Naive thymus-derived CD4-positive, alpha-beta T cell (primary cell): ENCODE data around the gene ZNF532. TPM values are rescaled to one million over a fixed set of nuclear protein-coding genes. Genes with fewer than 3 reads are reported as not detected.
"Not testable (repeated sequence)": the region's sequence is repeated elsewhere in the genome, so short reads cannot be mapped to it uniquely, and the experiment has no call there.

ENCODE experiments used
- ATAC-seq: fragments of 150-1000 bp; cut with Tn5 transposase; 2 replicates; pipeline ENCODE4 v1.10.0; 2021; ENCODE audit warnings: mild to moderate bottlenecking, moderate library complexity
- CTCF ChIA-PET: fragments of 350-600 bp; sonication (Branson Sonifier 250); formaldehyde crosslinking; loops from one replicate; lab custom pipeline; 2021; ENCODE audit warnings: antibody characterized with exemption; lab: Charles Lee
- POLR2A ChIA-PET: fragments of 350-600 bp; sonication (Branson Sonifier 250); formaldehyde crosslinking; loops from one replicate; lab custom pipeline; 2021; ENCODE audit warnings: antibody characterized with exemption, inconsistent platforms; lab: Charles Lee
- DNase-seq, 9 donors: peaks; one replicate each; pipeline versions ENCODE4 v3.0.0 to v3.0.0-alpha.2; 2020 to 2022; ENCODE audit warnings: mixed read lengths in 1 of 9
- H3K27ac ChIP-seq: one replicate; pipeline ENCODE4 v1.7.0; 2013; ENCODE audit warnings: mild to moderate bottlenecking, low read depth, low read length, moderate library complexity
- H3K27me3 ChIP-seq, 2 donors: one replicate each; pipeline ENCODE4 v1.7.0; 2013; ENCODE audit warnings: low read length in 2 of 2, mild to moderate bottlenecking in 2 of 2, moderate library complexity in 2 of 2; ENCODE audit not compliant: control insufficient read depth in 2 of 2, insufficient read depth in 2 of 2
- H3K36me3 ChIP-seq, 3 experiments: 1 replicate in 2 of 3; 2 replicates in 1 of 3; pipeline ENCODE4 v1.7.0; 2013; ENCODE audit warnings: low read length in 3 of 3, mild to moderate bottlenecking in 3 of 3, moderate library complexity in 1 of 3; ENCODE audit not compliant: insufficient read depth in 3 of 3, control insufficient read depth in 2 of 3
- H3K4me1 ChIP-seq, 2 donors: one replicate each; pipeline ENCODE4 v1.7.0; 2013; ENCODE audit warnings: low read length in 2 of 2, mild to moderate bottlenecking in 2 of 2, moderate library complexity in 1 of 2; ENCODE audit not compliant: control insufficient read depth in 2 of 2, insufficient read depth in 2 of 2
- H3K4me3 ChIP-seq: 2 replicates; pipeline ENCODE4 v1.7.0; 2013; ENCODE audit warnings: mild to moderate bottlenecking, low read length
- H3K9me3 ChIP-seq, 3 experiments: 1 replicate in 2 of 3; 2 replicates in 1 of 3; pipeline ENCODE4 v1.7.0; 2013; ENCODE audit warnings: low read length in 3 of 3; ENCODE audit not compliant: control insufficient read depth in 2 of 3
- H3K27ac Mint-ChIP-seq, 9 donors: one replicate each; pipeline ENCODE4 v1.8.0; 2020 to 2022; ENCODE audit warnings: mixed read lengths in 9 of 9, mild to moderate bottlenecking in 8 of 9, moderate library complexity in 5 of 9, inconsistent platforms in 2 of 9
- H3K27me3 Mint-ChIP-seq, 5 donors: one replicate each; pipeline ENCODE4 v1.8.0; 2021 to 2022; ENCODE audit warnings: mixed read lengths in 5 of 5, mild to moderate bottlenecking in 1 of 5
- H3K36me3 Mint-ChIP-seq, 5 donors: one replicate each; pipeline ENCODE4 v1.8.0; 2020 to 2022; ENCODE audit warnings: mixed read lengths in 5 of 5, mild to moderate bottlenecking in 3 of 5, inconsistent platforms in 1 of 5
- H3K4me1 Mint-ChIP-seq, 7 donors: one replicate each; pipeline ENCODE4 v1.8.0; 2020 to 2022; ENCODE audit warnings: mixed read lengths in 7 of 7, mild to moderate bottlenecking in 3 of 7, inconsistent platforms in 1 of 7
- H3K4me3 Mint-ChIP-seq, 10 donors: one replicate each; pipeline ENCODE4 v1.8.0; 2020 to 2022; ENCODE audit warnings: mild to moderate bottlenecking in 10 of 10, mixed read lengths in 10 of 10, moderate library complexity in 6 of 10, inconsistent platforms in 2 of 10
- H3K9me3 Mint-ChIP-seq, 11 donors: one replicate each; pipeline ENCODE4 v1.8.0; 2020 to 2022; ENCODE audit warnings: mixed read lengths in 11 of 11, mild to moderate bottlenecking in 4 of 11, inconsistent platforms in 1 of 11, moderate library complexity in 1 of 11
- intact Hi-C, 2 donors: fragments of 100-400 bp; cut with micrococcal nuclease; formaldehyde crosslinking; loops; one replicate each; pipeline ENCODE4 v1.15.1; 2023
- polyA plus RNA-seq, 2 donors: library from polyadenylated mRNA; unstranded; fragments of 300-500 nt; fragmentation: Illumina TruSeq; gene quantifications; one replicate each; pipeline ENCODE4 v1.2.3, GENCODE V29; 2021
- total RNA-seq, 6 experiments: library from RNA in 5 of 6; stranded (reverse) in 5 of 6; gene quantifications; 1 replicate in 5 of 6; 2 replicates in 1 of 6; pipeline ENCODE4 v1.2.3 and lab custom pipeline; 2021 to 2026

The ZNF532 gene
- total and polyA plus RNA-seq, 7 experiments from 2014 or later, result 0.28 to 15.7 (median 13.3) TPM; not detected in 1

DNA sequence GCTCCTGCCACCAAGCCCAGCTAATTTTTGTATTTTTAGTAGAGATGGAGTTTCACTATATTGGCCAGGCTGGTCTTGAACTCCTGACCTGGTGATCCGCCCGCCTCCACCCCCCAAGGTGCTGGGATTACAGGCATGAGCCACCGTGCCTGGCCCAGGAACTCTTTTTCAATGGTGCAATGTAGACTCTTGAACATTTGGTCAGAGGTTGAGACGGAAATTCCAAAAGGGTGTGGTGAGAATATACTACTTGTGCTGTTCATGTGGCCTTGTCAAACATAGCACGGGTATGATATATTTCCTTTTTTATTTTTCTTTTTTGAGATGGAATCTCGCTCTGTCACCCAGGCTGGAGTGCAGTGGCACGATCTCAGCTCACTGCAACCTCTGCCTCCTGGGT is 9.2 kb upstream of the ZNF532 start:
- H3K4me1 Mint-ChIP-seq, CTCF ChIA-PET, intact Hi-C loops, POLR2A ChIA-PET, H3K9me3 ChIP-seq, H3K36me3 ChIP-seq, H3K4me1 ChIP-seq, DNase-seq, ATAC-seq, H3K27ac Mint-ChIP-seq, H3K36me3 Mint-ChIP-seq, H3K27ac ChIP-seq, H3K4me3 ChIP-seq, H3K4me3 Mint-ChIP-seq, H3K27me3 ChIP-seq, H3K9me3 Mint-ChIP-seq: not testable (repeated sequence)
- peaks cover 27 to 37% (median 35%) of the 10 kb centered on the region in 5 donors for H3K27me3 Mint-ChIP-seq

DNA sequence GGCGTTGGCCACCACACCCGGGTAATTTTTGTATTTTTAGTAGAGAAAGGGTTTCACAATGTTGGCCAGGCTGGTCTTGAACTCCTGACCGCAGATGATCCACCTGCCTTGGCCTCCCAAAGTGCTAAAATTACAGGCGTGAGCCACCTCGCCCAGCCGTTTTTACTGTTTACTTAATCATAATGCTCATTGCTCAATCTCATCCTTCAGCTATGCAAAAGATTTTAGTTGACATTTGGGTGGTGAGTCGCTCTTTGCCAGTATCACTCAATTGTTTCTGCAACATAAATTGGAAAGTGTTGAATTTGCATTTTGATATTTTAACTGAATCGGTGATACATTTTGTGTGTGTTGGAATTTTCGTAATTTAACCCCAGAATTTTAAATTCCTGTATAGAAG is 7.8 kb upstream of the ZNF532 start:
- H3K36me3 Mint-ChIP-seq, result peaks cover 0 to 5% (median 0%) of the 10 kb centered on the region in 5 donors

DNA sequence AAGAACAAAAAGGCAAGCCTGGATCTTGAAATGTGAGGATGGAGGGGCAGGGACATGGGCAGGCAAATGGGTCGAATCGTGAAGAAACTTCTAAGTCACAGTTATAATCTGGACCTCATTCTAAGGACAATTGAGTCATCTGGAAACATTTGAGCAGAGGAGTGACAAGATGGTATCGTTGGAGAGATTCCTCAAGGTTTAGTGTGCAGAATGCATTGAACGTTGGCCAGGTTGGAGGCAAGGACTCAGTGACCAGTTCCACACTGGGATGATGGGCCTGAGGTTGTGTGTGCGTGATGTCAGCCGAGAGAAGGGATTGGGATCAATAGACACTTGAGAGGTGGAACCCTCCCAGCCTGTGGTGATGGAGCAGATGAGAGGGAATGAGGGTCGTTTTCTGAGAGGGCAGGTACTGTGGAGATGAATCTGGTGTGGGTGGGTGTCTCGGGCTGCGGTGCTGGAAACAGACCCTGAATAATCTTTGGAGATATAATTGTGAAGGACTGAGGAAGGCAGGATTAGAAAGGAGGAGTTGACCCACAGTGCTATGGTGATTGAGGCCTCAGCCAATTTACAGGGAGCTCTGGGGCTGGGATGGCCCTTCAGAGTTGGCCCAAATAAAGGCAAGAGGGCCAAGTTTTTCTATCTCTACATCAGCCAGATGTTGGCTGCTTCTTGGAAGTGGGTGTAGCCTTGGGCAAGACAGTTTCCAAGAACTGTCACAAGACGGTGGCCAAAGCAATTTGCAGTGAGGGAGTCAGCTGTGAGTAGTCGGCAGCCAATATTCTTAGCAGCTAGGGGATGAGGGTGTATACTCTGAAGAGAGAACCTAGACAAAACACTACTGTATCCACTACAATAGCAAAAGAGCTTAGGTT is 5.8 kb upstream of the ZNF532 start:
- no peaks in the 10 kb centered on the region for H3K9me3 ChIP-seq
- H3K36me3 ChIP-seq, result no peaks in the 10 kb centered on the region
- H3K27me3 Mint-ChIP-seq, result peaks cover 24 to 50% (median 37%) of the 10 kb centered on the region in 5 donors
- H3K36me3 Mint-ChIP-seq, result no peaks in the 10 kb centered on the region
- H3K4me3 Mint-ChIP-seq, result peak overlapping the region in 1 of 10 donors; percentile 9
- ChIA-PET CTCF (no interaction called here), POLR2A (no interaction called here)
- H3K27me3 ChIP-seq, result peaks cover 0 to 4% of the 10 kb centered on the region in 2 donors
- peaks cover 4 to 8% (median 5%) of the 10 kb centered on the region in 7 donors for H3K4me1 Mint-ChIP-seq
- peaks cover 0 to 5% (median 0%) of the 10 kb centered on the region in 11 donors for H3K9me3 Mint-ChIP-seq
- no peak for DNase-seq
- intact Hi-C loops, result no loop called here
- peaks cover 0 to 6% of the 10 kb centered on the region in 2 donors for H3K4me1 ChIP-seq
- no peak overlapping the region for H3K27ac ChIP-seq
- no peak overlapping the region for H3K27ac Mint-ChIP-seq
- ATAC-seq, result no peak
- H3K4me3 ChIP-seq, result no peak overlapping the region

More for the DNA sequence above, 7.8 kb upstream of the ZNF532 start:
- Histone ChIP-seq H3K9me3 (no peaks in the 10 kb centered on the region), H3K27me3 (no peaks in the 10 kb centered on the region), H3K36me3 (no peaks in the 10 kb centered on the region), H3K4me3 (no peak overlapping the region), H3K4me1 (no peaks in the 10 kb centered on the region), H3K27ac (no peak overlapping the region)
- intact Hi-C loops, result no loop called here
- Mint-ChIP-seq H3K4me1 (peaks cover 0 to 4% (median 0%) of the 10 kb centered on the region in 7 donors), H3K27ac (no peak overlapping the region), H3K4me3 (no peak overlapping the region), H3K9me3 (peaks cover 0 to 5% (median 0%) of the 10 kb centered on the region in 11 donors), H3K27me3 (peaks cover 26 to 46% (median 35%) of the 10 kb centered on the region in 5 donors)
- CTCF ChIA-PET, result interaction anchor here (0.5 kb wide), 1 partner anchor 334 kb away, joined by 9 read pairs; no protein-coding TSS in a partner anchor
- no peak for DNase-seq
- POLR2A ChIA-PET, result interaction anchor here (0.6 kb wide), 1 partner anchor 28 kb away, joined by 4 read pairs; no protein-coding TSS in a partner anchor
- ATAC-seq, result no peak

DNA sequence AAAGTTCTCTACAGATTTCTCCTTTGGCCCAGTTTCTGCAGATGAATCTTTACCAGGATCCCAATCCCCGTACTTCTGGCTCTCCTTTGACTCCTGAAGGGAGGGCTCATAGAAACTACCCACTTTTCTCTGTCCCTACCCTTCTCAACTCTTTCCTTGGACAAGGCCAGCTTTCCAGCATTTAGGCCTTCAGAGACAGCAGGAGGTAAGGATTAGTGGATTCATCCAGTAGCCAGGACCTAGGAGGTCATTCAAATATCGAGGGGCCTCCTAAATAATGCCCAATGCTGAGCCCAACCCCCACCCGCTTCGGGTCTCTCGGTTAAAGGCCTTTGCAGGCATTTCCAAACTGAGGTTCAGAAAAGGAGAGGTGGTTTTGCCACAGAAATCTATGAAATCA is 4.8 kb upstream of the ZNF532 start:
- Mint-ChIP-seq H3K36me3 (no peaks in the 10 kb centered on the region), H3K9me3 (peaks cover 0 to 4% (median 0%) of the 10 kb centered on the region in 11 donors), H3K27ac (no peak overlapping the region), H3K4me1 (peaks cover 4 to 14% (median 13%) of the 10 kb centered on the region in 7 donors), H3K27me3 (peaks cover 28 to 58% (median 45%) of the 10 kb centered on the region in 5 donors), H3K4me3 (no peak overlapping the region)
- intact Hi-C loops, result no loop called here
- H3K4me1 ChIP-seq, result peaks cover 6 to 7% of the 10 kb centered on the region in 2 donors
- POLR2A ChIA-PET, result no interaction called here
- peaks cover 0 to 4% of the 10 kb centered on the region in 2 donors for H3K27me3 ChIP-seq
- CTCF ChIA-PET, result no interaction called here
- no peak for DNase-seq
- no peaks in the 10 kb centered on the region for H3K9me3 ChIP-seq
- no peak overlapping the region for H3K4me3 ChIP-seq
- no peak for ATAC-seq
- H3K27ac ChIP-seq, result no peak overlapping the region
- no peaks in the 10 kb centered on the region for H3K36me3 ChIP-seq

DNA sequence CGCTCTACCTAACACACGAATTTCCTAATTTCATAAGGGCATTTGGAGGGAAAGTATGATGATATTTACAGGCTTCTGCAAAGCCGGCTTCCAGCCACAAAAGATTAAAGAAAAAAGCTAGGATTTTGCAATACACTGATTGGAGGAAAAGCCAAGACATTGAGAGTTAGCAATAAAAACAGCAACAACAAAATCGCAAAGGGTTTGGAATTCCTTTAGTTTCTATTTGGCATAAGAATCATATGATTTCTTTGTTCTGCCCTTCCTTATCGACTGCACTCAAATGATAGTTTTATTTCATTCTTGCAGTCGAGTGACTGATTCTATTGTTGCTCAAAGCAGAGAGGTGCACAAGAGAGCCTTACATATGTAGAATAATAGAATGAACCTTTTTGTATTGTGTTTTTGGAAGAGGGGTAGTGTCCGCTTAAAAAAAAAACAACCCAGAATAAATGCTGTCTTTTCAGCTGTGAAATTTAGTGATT is 3.9 kb upstream of the ZNF532 start:
- peaks cover 0 to 4% of the 10 kb centered on the region in 2 donors for H3K27me3 ChIP-seq
- ATAC-seq, result no peak
- POLR2A ChIA-PET, result interaction anchor here (0.7 kb wide), 1 partner anchor 221 kb away, joined by 3 read pairs; no protein-coding TSS in a partner anchor
- peaks cover 6 to 8% of the 10 kb centered on the region in 2 donors for H3K4me1 ChIP-seq
- H3K27ac ChIP-seq, result no peak overlapping the region
- H3K9me3 Mint-ChIP-seq, result peaks cover 0 to 1% (median 0%) of the 10 kb centered on the region in 11 donors
- H3K4me1 Mint-ChIP-seq, result peaks cover 4 to 22% (median 14%) of the 10 kb centered on the region in 7 donors
- CTCF ChIA-PET, result no interaction called here
- peaks cover 37 to 67% (median 53%) of the 10 kb centered on the region in 5 donors for H3K27me3 Mint-ChIP-seq
- intact Hi-C loops, result no loop called here
- H3K4me3 ChIP-seq, result no peak overlapping the region
- no peak overlapping the region for H3K27ac Mint-ChIP-seq
- H3K4me3 Mint-ChIP-seq, result no peak overlapping the region
- DNase-seq, result no peak
- H3K9me3 ChIP-seq, result no peaks in the 10 kb centered on the region
- no peaks in the 10 kb centered on the region for H3K36me3 Mint-ChIP-seq
- no peaks in the 10 kb centered on the region for H3K36me3 ChIP-seq

DNA sequence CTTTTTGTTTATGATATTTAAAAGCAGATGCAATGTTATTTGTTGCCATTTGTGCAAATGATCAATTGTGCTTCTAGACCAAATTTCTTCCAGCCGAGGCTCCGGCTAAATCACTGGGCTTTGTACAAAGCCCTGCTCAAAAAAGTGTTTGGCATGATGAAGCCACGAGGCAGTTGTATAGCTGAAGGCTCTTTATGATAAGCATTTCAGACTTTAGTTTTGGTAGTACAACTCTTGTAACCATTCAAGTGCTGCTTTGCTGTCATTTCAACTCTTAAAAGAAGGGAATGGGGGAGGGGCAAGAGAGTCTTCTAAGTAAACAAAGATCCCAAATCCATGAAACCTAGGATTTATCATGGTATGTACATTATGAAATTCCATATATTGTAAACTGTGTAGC is 3.3 kb upstream of the ZNF532 start:
- Histone ChIP-seq H3K27me3 (peaks cover 0 to 4% of the 10 kb centered on the region in 2 donors), H3K36me3 (no peaks in the 10 kb centered on the region), H3K4me1 (peaks cover 6 to 8% of the 10 kb centered on the region in 2 donors), H3K9me3 (no peaks in the 10 kb centered on the region), H3K27ac (no peak overlapping the region), H3K4me3 (no peak overlapping the region)
- no peak for DNase-seq
- no peak for ATAC-seq
- Mint-ChIP-seq H3K27ac (no peak overlapping the region), H3K4me1 (peaks cover 4 to 22% (median 14%) of the 10 kb centered on the region in 7 donors), H3K4me3 (no peak overlapping the region), H3K9me3 (peaks cover 0 to 1% (median 0%) of the 10 kb centered on the region in 11 donors), H3K36me3 (peaks cover 0 to 4% (median 0%) of the 10 kb centered on the region in 5 donors), H3K27me3 (peaks cover 41 to 73% (median 59%) of the 10 kb centered on the region in 5 donors)
- CTCF ChIA-PET, result no interaction called here
- intact Hi-C loops, result no loop called here
- POLR2A ChIA-PET, result no interaction called here
